Keratinocyte (primary cell): Measurements from ENCODE around the gene SLC29A1.

Experiments
- CTCF ChIP-seq, 3 experiments: IDR thresholded peaks in 1 of 3; conservative IDR thresholded peaks in 1 of 3; optimal IDR thresholded peaks in 1 of 3; 2 replicates in 2 of 3; 3 replicates in 1 of 3; pipeline versions ENCODE3 to v1.5.1; 2011; ENCODE audit warnings: low read length in 3 of 3, mild to moderate bottlenecking in 3 of 3, moderate library complexity in 2 of 3, control low read depth in 1 of 3, inconsistent platforms in 1 of 3; ENCODE audit not compliant: insufficient read depth in 2 of 3; ENCODE audit errors: extremely low read depth in 1 of 3
- EZH2 ChIP-seq: IDR thresholded peaks from one replicate; pipeline ENCODE4 v1.6.1; 2012; ENCODE audit warnings: inconsistent platforms, mild to moderate bottlenecking, low read length, moderate library complexity

- no peak for TF ChIP-seq CTCF (optimal IDR thresholded peaks at IDR 0.05 in 1 of 3, IDR thresholded peaks at IDR 0.05 in 1 of 3, conservative IDR thresholded peaks at IDR 0.05 in 1 of 3; ENCODE audit: extremely low read depth in 1 of 3, insufficient read depth in 2 of 3, low read length in 3 of 3)
- TF ChIP-seq EZH2, result no peak
These were observed 29.1 kb upstream of the SLC29A1 start for GRCh38 chr6:44194326-44194725.
